ENCODE data around the gene TNFAIP3.

Gene TNFAIP3

DNA sequence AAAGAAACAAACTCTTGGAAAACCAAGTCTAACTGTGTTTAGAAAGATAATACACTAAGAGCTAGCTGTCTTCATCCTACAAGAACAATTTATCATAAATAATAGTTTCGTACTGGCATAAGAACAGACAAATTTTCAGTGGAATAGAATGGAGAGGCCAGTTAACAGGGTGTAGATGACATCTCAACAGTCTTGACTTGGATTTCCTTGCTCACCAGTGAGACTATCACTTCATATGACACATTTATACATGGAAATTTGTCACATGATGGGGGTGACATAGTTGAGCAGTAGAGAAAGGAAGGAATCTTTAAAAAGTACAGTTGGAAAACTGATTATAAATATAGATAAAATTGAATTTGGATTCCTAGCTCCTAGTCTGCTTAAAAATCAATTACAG lies 35.6 kb downstream of the TNFAIP3 start:
- no peak for DNase-seq (ENCODE audit: low spot score)

- DNase-seq (ENCODE audit: low spot score): no peak
These were observed 36.3 kb downstream of the TNFAIP3 start for GRCh38 chr6:137903274-137903932.

DNA sequence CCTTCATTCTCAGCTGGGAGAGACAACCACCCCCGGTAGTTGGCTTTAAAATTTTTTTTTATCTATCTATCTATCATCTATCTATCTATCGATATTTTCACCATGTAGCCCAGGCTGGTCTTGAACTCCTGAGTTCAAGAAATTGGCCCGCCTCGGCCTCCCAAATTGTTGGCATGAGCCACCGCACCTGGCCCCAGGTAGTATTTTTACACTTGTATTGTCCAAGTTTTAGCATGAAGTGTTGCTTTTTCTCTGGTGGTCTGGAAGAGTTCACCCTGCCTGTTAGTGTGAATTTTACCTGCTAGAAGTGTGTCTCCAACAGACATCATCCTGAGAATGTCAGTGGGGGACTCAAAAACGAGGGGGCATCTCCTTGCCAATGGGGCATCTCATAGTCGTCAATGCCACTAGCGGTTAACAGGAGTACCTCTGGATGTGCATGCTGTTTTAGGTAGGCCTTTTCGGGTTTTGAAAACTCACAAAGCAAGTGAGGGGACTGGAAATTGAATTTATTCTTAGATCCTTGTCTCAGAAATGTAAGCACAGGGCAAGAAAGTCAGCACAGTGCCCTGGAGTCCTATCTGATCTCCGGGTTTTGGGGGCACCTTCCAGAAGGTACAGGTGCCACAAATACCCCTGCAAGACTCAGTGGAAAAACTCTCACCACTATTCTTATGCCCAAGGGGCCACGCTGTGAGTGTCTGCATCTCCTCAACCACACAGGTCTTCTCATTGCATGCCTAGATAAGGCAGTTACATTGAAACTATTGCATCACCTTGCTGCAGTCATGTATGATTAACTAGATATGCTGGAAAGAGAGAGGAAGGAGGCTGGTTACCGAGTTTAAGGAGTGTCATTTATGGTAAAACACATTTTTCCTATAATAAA lies 37.1 kb downstream of the TNFAIP3 start:
- no peak for DNase-seq (ENCODE audit: low spot score)

- DNase-seq (ENCODE audit: low spot score): no peak
These were observed 38.0 kb downstream of the TNFAIP3 start for GRCh38 chr6:137904822-137905617.

- no peak for DNase-seq (ENCODE audit: low spot score)
These were observed 39.0 kb downstream of the TNFAIP3 start for GRCh38 chr6:137906020-137906472.

GRCh38 chr6:137907170-137907569 lies 40.1 kb downstream of the TNFAIP3 start:
- DNase-seq (ENCODE audit: low spot score): no peak

- DNase-seq (ENCODE audit: low spot score): no peak
These were observed 42.5 kb downstream of the TNFAIP3 start for GRCh38 chr6:137909533-137909932.

GRCh38 chr6:137910424-137910834 lies 43.4 kb downstream of the TNFAIP3 start:
- peak; percentile 22 for DNase-seq (ENCODE audit: low spot score)

- no peak for DNase-seq (ENCODE audit: low spot score)
These were observed 43.9 kb downstream of the TNFAIP3 start for GRCh38 chr6:137910843-137911456.

- DNase-seq (ENCODE audit: low spot score): no peak
These were observed 44.7 kb downstream of the TNFAIP3 start for GRCh38 chr6:137911675-137912191.

GRCh38 chr6:137912813-137913212 lies 45.8 kb downstream of the TNFAIP3 start:
- no peak for DNase-seq (ENCODE audit: low spot score)

GRCh38 chr6:137913434-137913833 lies 46.4 kb downstream of the TNFAIP3 start:
- DNase-seq (ENCODE audit: low spot score): no peak

DNA sequence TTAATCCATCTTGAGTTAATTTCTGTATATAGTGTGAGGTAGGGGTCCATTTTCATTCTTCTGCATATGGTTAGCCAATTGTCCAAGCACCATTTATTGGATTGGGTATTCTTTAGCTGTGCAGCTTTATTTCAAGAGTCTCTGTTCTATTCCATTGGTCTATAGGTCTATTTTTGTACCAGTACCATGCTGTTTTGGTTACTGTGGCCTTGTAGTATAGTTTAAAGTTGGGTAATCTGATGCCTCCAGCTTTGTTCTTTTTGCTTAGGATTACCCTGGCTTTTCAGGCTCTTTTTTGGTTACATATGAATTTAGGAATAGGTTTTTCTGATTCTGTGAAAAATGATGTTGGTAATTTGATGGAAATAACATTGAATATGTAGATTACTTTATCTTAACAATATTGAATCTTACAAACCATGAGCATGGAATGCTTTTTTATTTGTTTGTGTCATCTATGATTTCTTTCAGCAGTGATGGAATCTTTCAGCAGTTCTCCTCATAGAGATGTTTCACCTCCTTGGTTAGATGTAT lies 47.0 kb downstream of the TNFAIP3 start:
- DNase-seq (ENCODE audit: low spot score): no peak

DNA sequence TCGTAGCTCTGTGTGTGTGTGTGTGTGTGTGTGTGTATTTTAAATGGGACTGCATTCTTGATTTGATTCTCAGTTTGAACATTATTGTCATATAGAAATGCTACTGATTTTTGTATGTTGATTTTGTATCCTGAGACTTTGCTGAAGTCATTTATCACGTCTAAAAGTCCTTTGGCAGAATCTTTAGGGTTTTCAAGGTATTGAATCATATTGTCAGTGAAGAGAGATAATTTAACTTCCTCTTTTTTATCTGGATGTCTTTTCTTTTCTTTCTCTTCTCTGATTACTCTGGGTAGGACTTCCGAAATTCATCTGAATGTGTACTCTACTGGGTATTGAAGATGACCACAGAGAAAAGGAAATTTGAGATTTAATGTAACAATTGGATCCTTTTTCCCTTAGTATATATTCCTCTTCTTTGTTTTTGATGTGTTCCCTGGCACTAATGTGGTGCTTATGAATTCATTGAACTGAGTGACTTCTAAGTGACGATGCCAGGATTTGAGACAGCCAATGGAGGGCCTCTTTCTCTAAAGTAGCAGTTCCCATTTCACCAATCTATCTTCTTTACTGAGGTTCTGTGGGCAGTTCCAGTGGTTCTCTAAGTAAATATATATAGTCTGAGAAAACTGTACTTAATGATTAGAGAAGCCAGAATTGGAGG lies 47.6 kb downstream of the TNFAIP3 start:
- no peak for DNase-seq (ENCODE audit: low spot score)

DNA sequence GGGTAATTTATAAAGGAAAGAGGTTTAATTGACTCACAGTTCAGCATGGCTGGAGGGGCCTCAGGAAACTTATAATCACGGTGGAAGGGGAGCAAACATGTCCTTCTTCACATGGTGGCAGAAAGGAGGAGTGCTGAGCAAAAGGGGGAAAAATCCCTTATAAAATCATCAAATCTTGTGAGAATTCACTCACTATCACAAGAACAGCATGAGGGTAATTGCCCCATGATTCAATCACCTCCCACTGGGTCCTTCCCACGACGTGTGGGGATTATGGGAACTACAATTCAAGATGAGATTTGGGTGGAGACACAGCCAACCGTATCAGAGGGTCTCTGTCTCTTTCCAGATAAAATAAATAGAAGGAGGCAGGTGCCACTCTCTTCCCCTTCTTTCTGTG lies 48.7 kb downstream of the TNFAIP3 start:
- no peak for DNase-seq (ENCODE audit: low spot score)

GRCh38 chr6:137917551-137918325 lies 50.7 kb downstream of the TNFAIP3 start:
- DNase-seq (ENCODE audit: low spot score): no peak

DNA sequence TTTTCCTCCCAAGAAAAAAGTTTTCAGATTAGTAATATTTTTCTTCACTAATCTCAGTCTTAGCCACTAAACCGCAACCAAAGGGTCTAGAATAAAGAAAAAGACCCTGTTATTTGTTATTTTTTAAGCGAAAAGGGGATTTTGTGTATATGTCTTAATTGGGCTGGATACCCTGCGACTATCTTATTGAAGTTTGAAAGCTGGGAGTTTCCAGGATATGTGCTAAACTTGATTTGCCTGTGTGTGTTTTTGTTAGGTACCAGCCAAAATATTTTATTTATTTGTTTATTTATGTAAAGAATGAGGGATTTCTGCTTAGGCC lies 52.4 kb downstream of the TNFAIP3 start:
- no peak for DNase-seq (ENCODE audit: low spot score)

DNA sequence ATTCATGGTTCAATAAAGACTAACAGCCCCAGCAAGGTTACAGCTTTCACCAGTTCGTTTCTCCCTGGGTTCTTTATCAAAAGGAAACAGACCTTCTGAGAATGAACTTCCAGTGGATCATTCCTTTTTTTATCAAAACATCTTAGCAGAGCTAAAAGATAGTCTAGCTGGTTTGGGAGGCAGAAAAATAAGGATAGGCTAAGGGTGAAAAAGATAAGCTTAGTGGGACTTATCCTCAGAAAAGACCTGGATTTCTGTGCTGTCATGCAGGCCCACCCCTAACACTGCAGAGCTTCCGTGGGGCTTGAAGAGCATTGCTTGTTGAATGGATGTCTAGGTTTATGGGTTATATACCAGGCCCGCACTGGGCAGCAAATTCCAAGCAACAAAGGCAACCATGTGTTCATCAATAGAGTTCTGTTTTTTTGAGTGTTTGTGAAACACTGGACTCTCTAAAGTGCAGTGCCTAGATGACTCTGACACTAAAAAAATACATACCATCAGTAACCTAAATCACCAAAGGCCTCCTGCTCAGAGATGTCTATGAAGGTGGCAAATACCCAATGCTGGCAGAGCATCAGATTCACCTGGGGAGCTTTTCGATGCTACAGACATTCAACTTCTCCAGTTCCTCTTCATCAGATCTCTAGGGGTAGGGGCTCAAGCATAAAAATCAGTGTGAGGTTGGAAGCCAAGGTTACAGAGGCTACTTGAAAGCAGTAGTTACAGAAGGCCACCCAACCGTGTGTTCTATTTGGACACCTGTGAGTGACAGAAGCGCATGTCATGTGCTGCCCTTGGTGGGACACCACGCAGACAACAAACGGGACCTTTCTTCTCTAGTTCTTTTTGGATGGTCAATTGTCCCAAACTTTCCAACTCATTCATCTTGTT lies 53.0 kb downstream of the TNFAIP3 start:
- DNase-seq (ENCODE audit: low spot score): no peak

GRCh38 chr6:137921823-137922222 lies 54.8 kb downstream of the TNFAIP3 start:
- DNase-seq (ENCODE audit: low spot score): no peak

Data from pons (tissue), 1 donor.